GM12873 (cell line): Measurements from ENCODE around the gene MROH2B.

Experiments used
- TF ChIP-seq, protein P1 (sequence below): IDR thresholded peaks from 2 replicates; pipeline ENCODE4 v1.5.1; 2012; ENCODE audit warnings: low read depth, mild to moderate bottlenecking, moderate library complexity, low read length, control low read depth; ENCODE audit not compliant: insufficient read depth; ENCODE audit errors: missing control alignments

The MROH2B gene

GRCh38 chr5:41067714-41068568, 3.2 kb downstream of the MROH2B start:
- TF ChIP-seq, protein P1, sequence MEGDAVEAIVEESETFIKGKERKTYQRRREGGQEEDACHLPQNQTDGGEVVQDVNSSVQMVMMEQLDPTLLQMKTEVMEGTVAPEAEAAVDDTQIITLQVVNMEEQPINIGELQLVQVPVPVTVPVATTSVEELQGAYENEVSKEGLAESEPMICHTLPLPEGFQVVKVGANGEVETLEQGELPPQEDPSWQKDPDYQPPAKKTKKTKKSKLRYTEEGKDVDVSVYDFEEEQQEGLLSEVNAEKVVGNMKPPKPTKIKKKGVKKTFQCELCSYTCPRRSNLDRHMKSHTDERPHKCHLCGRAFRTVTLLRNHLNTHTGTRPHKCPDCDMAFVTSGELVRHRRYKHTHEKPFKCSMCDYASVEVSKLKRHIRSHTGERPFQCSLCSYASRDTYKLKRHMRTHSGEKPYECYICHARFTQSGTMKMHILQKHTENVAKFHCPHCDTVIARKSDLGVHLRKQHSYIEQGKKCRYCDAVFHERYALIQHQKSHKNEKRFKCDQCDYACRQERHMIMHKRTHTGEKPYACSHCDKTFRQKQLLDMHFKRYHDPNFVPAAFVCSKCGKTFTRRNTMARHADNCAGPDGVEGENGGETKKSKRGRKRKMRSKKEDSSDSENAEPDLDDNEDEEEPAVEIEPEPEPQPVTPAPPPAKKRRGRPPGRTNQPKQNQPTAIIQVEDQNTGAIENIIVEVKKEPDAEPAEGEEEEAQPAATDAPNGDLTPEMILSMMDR: no peak

GRCh38 chr5:41065691-41066335, 5.3 kb downstream of the MROH2B start:
- TF ChIP-seq, protein P1: no peak

GRCh38 chr5:41057940-41058339, 13.2 kb downstream of the MROH2B start:
- TF ChIP-seq, protein P1: no peak

DNA sequence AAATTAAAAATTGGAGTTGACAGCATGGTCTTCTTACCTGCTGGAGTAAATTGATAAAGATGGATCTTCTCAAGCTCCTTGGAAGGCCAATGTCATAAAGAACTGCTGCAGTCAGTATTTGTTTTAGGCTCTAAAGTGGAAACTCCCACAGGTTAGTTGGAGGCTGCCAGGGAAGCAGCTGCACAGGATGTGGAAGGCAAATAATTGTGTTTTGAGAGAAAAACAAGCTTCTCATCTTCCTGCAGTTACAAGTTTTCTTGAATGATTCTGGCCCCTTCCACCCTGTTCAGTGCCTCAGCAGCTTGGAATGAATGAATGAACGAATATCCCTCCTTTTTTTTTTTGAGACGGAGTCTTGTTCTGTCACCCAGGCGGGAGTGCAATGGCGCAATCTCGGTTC, 13.9 kb downstream of the MROH2B start:
- TF ChIP-seq, protein P1: no peak

GRCh38 chr5:41048986-41049385, 22.2 kb downstream of the MROH2B start:
- TF ChIP-seq, protein P1: no peak

DNA sequence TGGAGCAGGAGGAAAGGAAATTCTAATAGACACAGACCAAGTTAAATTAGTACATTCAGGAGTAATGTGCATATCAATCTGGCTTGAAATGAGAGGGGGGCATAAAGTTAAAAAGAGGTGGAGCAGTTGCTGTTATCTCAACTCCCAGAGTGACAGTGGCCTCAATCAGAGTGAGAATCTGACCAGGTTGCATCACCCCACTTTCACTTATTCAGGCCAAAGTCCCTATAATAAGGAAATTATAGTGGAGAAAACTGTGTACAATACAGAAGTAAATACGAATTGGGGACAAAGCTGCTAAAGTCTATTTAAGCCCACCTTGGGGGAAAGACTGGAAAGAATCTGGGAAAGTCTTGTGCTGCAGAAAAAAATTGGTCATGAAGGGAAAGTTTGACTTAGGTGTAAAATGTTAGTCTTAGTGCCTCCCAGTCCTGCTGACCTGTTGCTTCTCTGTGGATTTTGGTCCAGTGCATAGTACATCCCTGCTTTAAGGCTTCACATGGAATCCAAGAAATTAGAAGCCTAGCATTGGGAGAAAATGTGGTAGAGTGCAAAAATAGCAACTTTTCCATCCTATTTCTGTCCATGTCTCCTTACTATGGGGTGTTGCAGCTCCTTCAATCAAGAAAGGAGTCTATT, 27.9 kb downstream of the MROH2B start:
- TF ChIP-seq, protein P1: no peak

- TF ChIP-seq, protein P1: no peak
These were observed 38.2 kb downstream of the MROH2B start for GRCh38 chr5:41032973-41033372.
